GM23248 (cell line): ENCODE results near the gene EGFLAM.

Experiments used
- EZH2 ChIP-seq: fragments of 200-600 bp; sonication (generic); IDR thresholded peaks from 2 replicates; pipeline ENCODE4 v1.6.1; 2018; ENCODE audit warnings: antibody characterized with exemption, mild to moderate bottlenecking; ENCODE audit not compliant: insufficient read depth, poor library complexity, severe bottlenecking
- EZH2phosphoT487 ChIP-seq: fragments of 200-600 bp; sonication (generic); IDR thresholded peaks from 2 replicates; pipeline ENCODE4 v1.6.1; 2018; ENCODE audit warnings: antibody characterized with exemption, moderate library complexity, mild to moderate bottlenecking, low read depth; ENCODE audit not compliant: insufficient read depth

DNA sequence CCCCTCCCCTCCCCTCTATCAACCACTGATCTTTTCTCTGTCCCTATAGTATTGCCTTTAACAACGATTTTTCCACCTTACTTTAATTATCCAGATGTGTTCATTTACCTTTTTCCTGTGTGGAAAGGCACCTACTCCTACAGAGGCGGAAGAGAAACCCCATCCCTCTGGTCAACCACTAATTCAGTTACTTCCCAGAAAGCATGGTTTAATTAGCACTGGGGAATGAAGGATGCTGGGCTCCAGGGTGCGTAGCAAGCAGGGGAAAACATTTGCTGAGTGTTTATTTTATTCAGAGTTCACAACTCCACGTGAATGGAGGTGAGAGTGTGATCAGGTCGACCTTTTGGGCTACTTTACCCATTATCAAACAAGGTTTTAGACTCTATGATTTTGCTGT is 16.7 kb upstream of the EGFLAM start:
- TF ChIP-seq EZH2phosphoT487 (no peak), EZH2 (no peak)
